ENCODE results near the gene A2M. TPM values are rescaled to one million over a fixed set of nuclear protein-coding genes. Genes with fewer than 3 reads are reported as not detected.

The A2M gene
- total RNA-seq, 2 experiments from 2014 or later, result 0.16 TPM; not detected in 1

DNA sequence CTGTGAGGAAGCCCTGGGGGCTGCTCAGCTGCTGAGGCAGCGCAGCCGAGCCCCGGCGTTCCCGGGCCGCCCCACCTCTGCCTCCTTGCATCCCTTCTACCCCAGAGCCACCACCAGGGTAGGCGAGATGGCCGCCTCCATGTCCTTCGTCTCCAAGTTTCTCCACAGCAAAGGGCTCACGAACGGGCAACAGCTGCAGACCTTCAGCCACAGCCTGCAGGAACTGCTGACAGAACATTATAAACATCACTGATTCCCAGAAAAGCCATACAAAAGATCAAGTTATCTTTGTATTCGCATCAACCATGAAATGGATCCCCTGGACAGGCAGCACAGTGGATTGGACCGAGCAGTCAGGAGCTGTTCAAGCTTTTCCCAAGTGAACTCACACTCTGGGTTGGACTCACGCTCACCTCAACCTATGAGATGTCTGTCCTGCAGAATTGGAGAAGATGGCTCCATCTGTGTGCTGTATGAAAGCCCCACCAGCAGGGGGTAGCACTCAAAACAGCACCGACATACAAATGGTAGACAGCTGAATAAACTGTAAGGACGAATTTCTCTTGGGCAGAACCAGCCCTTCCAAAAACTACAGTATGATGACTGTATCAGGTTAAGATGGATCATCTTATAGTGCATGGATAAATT, 19.4 kb upstream of the A2M start:
- H3K9me3 Mint-ChIP-seq (ENCODE audit: low read depth), result no peaks in the 10 kb centered on the region
- no peaks in the 10 kb centered on the region for H3K36me3 Mint-ChIP-seq (ENCODE audit: low read depth)
- H3K27me3 Mint-ChIP-seq, result no peaks in the 10 kb centered on the region
- intact Hi-C loops (cut with DNase I, micrococcal nuclease), result no loop called here
- DNase-seq, result peak; percentile 41
- no peak for ATAC-seq
- CTCF ChIA-PET, result interaction anchor here (0.8 to 1.1 kb wide), 3 partner anchors 103 to 591 kb away, joined by 3 read pairs; no protein-coding TSS in a partner anchor
- no peak overlapping the region for H3K4me3 Mint-ChIP-seq
- H3K27ac Mint-ChIP-seq, result no peak overlapping the region
- POLR2A ChIA-PET, result no interaction called here
- no peaks in the 10 kb centered on the region for H3K4me1 Mint-ChIP-seq

DNA sequence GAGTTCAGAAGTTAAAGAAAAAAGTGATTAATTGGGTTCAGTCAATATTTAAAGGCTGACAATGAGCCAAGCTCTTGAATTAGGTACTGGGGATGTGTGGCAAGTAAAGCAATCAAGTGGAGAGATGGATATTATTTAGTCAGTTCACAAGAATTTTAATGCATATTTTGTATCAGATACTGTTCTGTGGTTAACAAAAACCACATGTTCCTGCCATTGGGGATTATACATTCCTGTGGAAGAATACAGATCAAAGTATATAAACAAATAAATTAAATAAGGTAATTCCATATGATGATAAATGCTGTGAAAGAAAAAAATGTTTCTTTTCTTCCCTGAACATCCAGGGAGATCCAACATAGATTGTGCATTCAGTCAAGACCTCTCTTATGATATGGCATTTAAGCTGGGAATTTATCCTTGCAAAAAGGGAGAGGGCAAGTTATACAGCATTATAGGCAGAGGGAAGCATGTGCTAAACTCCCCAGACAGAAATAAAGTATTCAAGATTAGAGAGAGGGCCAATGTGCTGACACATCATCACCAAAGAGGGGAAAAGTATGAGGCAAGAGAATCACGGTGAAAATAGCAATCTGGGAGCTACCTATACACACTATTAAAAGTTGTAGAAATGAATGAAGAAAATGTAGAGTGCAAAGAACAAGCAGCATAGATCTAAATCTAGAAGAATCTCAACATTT, 17.6 kb upstream of the A2M start:
- DNase-seq, result no peak
- POLR2A ChIA-PET, result no interaction called here
- H3K27ac Mint-ChIP-seq, result no peak overlapping the region
- intact Hi-C loops (cut with DNase I, micrococcal nuclease), result no loop called here
- CTCF ChIA-PET, result no interaction called here
- no peak for ATAC-seq
- H3K9me3 Mint-ChIP-seq (ENCODE audit: low read depth), result peaks cover 2% of the 10 kb centered on the region
- peaks cover 5% of the 10 kb centered on the region for H3K36me3 Mint-ChIP-seq (ENCODE audit: low read depth)
- H3K4me3 Mint-ChIP-seq, result no peak overlapping the region
- no peaks in the 10 kb centered on the region for H3K4me1 Mint-ChIP-seq
- no peaks in the 10 kb centered on the region for H3K27me3 Mint-ChIP-seq

DNA sequence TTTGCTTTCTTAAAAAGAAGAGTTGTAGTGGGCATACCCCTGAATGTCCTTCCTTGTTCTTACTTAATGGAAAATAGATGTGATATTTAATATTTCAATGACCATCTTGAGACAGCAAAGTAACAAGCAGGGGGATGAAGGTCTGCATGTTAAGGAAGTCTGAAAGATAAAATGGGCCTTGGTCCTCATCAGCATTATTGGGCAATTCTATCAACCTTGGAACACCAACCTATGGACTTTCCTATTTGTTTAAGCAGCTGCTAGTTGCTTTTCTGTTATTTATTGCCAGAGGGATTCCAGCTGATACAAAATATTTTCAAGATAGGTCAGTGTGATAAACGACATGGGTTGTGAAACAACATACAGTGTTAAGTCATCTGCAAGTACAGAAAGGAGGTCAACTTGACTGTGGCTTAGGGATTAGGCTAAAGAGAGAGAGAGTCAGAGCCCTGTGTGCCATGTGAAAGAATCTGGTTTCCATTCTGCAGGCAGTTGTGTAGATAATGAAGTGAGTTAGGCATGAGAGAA, 16.4 kb upstream of the A2M start:
- ATAC-seq (no peak), DNase-seq (no peak)
- no peaks in the 10 kb centered on the region for H3K4me1 Mint-ChIP-seq
- H3K4me3 Mint-ChIP-seq, result no peak overlapping the region
- CTCF ChIA-PET, result no interaction called here
- H3K27me3 Mint-ChIP-seq, result no peaks in the 10 kb centered on the region
- H3K27ac Mint-ChIP-seq, result no peak overlapping the region
- H3K36me3 Mint-ChIP-seq (ENCODE audit: low read depth), result peaks cover 5% of the 10 kb centered on the region
- intact Hi-C loops (cut with DNase I, micrococcal nuclease), result no loop called here
- POLR2A ChIA-PET, result no interaction called here
- peaks cover 2% of the 10 kb centered on the region for H3K9me3 Mint-ChIP-seq (ENCODE audit: low read depth)

DNA sequence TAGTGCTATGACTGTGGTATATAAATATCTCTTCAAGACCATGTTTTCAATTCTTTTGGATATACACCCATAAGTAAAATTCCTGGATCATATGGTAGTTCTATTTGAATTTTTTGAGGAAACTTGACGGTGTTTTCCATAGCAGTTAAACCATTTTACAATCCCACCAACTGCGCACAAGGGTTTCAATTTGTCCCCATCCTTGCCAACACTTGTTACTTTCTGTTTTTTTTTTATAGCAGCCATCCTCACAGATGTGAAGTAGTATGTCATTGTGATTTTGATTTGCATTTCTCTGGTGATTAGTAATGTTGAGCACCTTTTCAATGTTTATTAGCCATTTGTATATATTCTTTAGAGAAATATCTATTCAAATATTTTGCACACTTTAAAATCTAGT, 14.5 kb upstream of the A2M start:
- Mint-ChIP-seq H3K4me3 (no peak overlapping the region), H3K36me3 (ENCODE audit: low read depth) (peaks cover 5% of the 10 kb centered on the region), H3K4me1 (no peaks in the 10 kb centered on the region), H3K9me3 (ENCODE audit: low read depth) (peaks cover 2% of the 10 kb centered on the region), H3K27me3 (no peaks in the 10 kb centered on the region), H3K27ac (no peak overlapping the region)
- intact Hi-C loops (cut with DNase I, micrococcal nuclease), result no loop called here
- ATAC-seq, result no peak
- DNase-seq, result no peak
- POLR2A ChIA-PET, result no interaction called here
- CTCF ChIA-PET, result no interaction called here

DNA sequence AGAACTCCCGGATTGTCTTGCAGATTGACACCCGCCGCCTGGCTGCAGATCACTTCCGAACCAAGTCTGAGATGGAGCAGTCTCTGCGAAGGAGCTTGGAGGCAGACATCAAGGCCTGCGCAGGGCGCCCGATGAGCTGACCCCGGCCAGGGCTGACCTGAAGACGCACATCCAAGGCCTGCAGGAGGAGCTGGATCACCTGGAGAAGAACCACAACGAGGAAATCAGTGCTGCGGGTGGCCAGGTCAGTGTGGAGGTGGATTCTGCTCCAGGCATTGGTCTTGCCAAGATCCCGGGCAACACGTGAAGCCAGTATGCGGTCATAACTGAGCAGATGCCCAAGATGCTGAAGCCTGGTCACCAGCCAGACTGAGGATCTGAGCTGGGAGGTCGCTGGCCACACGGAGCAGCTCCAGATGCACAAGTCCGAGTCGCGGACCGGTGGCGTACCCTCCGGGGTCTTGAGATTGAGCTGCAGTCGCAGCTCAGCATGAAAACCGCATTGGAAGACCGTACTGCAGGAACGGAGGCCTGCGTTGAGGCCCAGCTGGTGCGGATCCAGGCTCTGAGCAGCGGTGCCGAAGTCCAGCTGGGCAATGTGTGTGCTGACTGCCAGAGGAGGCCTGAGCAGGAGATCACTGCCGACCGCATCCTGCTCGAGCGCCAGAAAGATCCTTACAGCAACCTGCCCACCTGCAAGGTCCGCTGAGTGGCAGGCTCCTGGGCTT, 12.4 kb upstream of the A2M start:
- POLR2A ChIA-PET, result no interaction called here
- ATAC-seq (no peak), DNase-seq (no peak)
- no peaks in the 10 kb centered on the region for H3K27me3 Mint-ChIP-seq
- intact Hi-C loops (cut with DNase I, micrococcal nuclease), result no loop called here
- peaks cover 2% of the 10 kb centered on the region for H3K9me3 Mint-ChIP-seq (ENCODE audit: low read depth)
- no peak overlapping the region for H3K4me3 Mint-ChIP-seq
- peaks cover 5% of the 10 kb centered on the region for H3K36me3 Mint-ChIP-seq (ENCODE audit: low read depth)
- no peaks in the 10 kb centered on the region for H3K4me1 Mint-ChIP-seq
- CTCF ChIA-PET, result interaction anchor here (0.8 to 1.6 kb wide), 2 partner anchors 11 to 15 kb away, joined by 3 to 4 read pairs; no protein-coding TSS in a partner anchor
- H3K27ac Mint-ChIP-seq, result no peak overlapping the region

DNA sequence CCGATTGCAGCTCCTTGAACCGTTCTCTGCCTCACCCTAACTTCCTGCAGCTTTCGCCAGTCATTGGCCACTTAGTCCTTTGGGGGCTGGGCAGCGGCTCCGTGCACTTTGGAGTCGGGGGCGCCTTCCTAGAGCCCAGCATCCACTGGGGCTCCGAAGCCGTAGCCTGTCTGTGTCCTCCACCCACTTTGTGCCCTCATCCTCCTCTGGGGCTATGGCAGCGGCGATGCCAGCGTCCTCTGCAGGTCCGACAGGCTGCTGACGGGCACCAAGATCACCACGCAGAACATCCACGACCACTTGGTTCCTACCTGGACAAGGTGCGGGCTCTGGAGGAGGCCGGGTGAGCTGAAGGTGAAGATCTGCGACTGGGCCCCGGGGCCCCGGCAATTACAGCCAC, 11.8 kb upstream of the A2M start:
- Mint-ChIP-seq H3K27ac (no peak overlapping the region), H3K9me3 (ENCODE audit: low read depth) (peaks cover 2% of the 10 kb centered on the region), H3K27me3 (no peaks in the 10 kb centered on the region), H3K36me3 (ENCODE audit: low read depth) (peaks cover 5% of the 10 kb centered on the region), H3K4me3 (no peak overlapping the region), H3K4me1 (no peaks in the 10 kb centered on the region)
- POLR2A ChIA-PET, result no interaction called here
- no peak for DNase-seq
- CTCF ChIA-PET, result interaction anchor here (0.7 to 1.6 kb wide), 3 partner anchors 10 to 74 kb away, joined by 3 to 4 read pairs (median 3); no protein-coding TSS in a partner anchor
- intact Hi-C loops (cut with DNase I, micrococcal nuclease), result no loop called here
- ATAC-seq, result no peak

DNA sequence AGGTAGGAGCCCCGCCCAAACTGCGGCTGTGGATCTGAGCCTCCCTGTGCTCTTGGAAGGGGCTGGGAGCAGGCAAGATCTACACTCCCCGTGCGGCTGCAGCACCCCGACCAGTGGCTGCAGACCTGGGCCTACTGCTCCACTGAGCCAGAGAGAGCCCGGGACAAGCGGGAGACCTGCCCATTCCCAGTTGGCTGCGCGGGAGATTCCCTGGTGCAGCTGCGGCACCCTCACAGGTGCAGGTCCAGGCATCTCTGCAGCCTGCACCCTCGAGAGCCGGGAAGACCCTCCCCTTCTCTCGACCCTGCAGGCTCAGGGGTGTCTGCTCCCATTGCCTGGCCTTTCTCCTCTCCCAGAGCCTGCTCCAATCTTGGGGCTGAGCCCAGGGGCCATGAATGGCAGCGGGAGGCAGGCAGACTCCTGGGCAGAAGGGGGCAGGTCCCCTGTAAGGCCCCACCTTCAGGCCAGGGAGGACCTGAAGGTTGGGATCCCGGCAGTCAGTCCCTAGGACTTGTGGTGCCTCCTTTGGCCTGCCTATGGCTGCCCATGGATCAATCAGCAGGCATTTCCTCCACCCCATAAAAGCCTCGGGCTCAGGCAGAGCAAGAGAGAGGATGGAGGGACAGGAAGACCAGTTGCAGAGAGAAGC, 8.8 kb upstream of the A2M start:
- POLR2A ChIA-PET, result no interaction called here
- no peak overlapping the region for H3K4me3 Mint-ChIP-seq

DNA sequence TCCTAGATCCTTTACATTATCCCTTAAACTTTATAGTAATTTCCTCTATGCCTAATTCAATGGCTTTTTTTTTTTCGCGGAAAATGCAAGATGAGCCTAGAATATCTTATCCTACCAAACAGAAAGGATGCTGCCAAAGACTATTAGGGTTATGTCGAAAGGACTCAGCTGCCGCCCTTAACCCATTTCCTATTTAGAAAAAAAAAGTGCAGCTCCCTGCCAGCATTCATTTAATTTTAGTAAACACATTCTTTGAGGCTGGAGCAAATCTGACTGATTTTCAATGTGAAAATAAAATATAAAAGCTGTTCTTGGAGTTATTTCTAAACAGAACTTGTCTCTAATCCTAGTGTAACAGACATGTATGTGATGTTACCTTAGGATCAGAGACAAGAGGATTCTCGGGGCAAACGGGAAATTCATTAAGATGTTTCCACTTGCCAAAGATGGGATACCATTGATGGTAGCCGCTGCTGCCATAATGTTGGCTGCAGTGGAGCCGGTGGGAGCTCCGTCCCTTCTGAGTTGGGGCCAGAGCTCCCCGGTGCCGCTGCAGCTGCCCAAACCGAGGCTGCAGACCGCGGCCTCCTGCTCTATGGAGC, 8.2 kb upstream of the A2M start:
- H3K36me3 Mint-ChIP-seq (ENCODE audit: low read depth), result peaks cover 2% of the 10 kb centered on the region
- ATAC-seq, result no peak
- peaks cover 1% of the 10 kb centered on the region for H3K9me3 Mint-ChIP-seq (ENCODE audit: low read depth)
- no peak overlapping the region for H3K27ac Mint-ChIP-seq
- POLR2A ChIA-PET, result no interaction called here
- no peaks in the 10 kb centered on the region for H3K4me1 Mint-ChIP-seq
- DNase-seq, result no peak
- H3K4me3 Mint-ChIP-seq, result no peak overlapping the region
- CTCF ChIA-PET, result interaction anchor here (0.7 kb wide), 1 partner anchor 207 kb away, joined by 3 read pairs; no protein-coding TSS in a partner anchor
- no peaks in the 10 kb centered on the region for H3K27me3 Mint-ChIP-seq
- intact Hi-C loops (cut with DNase I, micrococcal nuclease), result no loop called here

More for the DNA sequence above, 8.8 kb upstream of the A2M start:
- intact Hi-C loops (cut with DNase I, micrococcal nuclease), result no loop called here
- CTCF ChIA-PET, result no interaction called here
- ATAC-seq (no peak), DNase-seq (no peak)
- Mint-ChIP-seq H3K27ac (no peak overlapping the region), H3K36me3 (ENCODE audit: low read depth) (peaks cover 3% of the 10 kb centered on the region), H3K4me1 (no peaks in the 10 kb centered on the region), H3K9me3 (ENCODE audit: low read depth) (peaks cover 2% of the 10 kb centered on the region), H3K27me3 (no peaks in the 10 kb centered on the region)

DNA sequence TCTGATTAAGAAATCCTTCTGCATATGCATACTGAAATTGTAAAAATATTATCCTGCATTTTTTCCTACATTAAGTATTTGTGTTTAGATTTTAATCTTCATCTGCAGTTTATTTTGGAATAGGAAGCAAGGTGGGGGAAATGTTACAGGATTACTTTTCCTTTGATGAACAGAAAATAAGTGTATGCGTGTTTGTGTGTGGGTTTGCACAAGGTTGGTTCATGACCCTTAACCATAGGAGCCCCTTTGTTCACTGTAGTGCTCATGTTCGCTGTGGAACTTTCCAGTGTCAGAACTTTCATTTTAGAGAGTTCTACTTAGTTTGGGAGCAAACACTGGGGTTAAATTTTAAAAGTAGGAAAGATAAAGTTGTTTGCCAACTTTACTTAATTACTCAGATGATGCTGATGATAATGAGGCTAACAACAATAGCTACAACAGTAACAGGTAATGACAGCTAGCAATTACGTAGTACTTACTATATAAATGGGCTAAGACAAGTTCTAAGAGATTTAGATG, 6.4 kb upstream of the A2M start:
- Mint-ChIP-seq H3K27ac (no peak overlapping the region), H3K4me3 (no peak overlapping the region), H3K36me3 (ENCODE audit: low read depth) (no peaks in the 10 kb centered on the region), H3K27me3 (no peaks in the 10 kb centered on the region), H3K9me3 (ENCODE audit: low read depth) (no peaks in the 10 kb centered on the region), H3K4me1 (peaks cover 3% of the 10 kb centered on the region)
- intact Hi-C loops (cut with DNase I, micrococcal nuclease), result no loop called here
- ATAC-seq (no peak), DNase-seq (no peak)
- ChIA-PET CTCF (interaction anchor here (1.0 kb wide), 1 partner anchor 58 kb away, joined by 3 read pairs; no protein-coding TSS in a partner anchor), POLR2A (no interaction called here)

DNA sequence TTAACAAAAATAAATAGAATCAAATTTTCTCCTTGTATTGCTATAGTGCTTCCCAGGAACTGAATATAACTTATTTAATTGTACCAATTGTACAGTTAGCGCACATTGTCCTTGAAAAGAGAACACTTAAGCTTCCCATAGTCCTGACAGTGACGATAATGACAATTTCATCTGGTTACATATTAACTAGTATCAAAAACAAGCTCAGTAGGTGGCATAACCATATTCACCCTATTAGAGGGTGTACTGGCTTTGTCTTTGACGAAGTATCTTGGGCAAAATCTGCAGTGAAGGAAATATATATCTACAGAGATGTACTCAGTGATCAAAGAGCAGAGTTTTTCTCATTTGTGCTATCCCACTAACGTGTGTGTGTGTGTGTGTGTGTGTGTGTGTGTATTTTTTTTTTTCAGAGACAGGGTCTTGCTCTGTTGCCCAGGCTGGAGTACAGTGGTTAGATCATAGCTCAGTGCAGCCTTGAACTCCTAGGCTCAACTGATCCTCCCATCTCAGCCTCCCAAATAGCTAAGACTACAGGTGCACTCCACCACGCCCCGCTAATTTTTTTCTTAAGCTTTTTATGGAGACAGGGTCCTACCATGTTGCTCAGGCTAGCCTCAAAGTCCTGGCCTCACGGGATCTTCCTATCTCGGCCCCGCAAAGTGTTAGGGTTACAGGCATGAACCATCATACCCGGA, 4.9 kb upstream of the A2M start:
- Mint-ChIP-seq H3K27me3 (no peaks in the 10 kb centered on the region), H3K4me3 (no peak overlapping the region), H3K27ac (no peak overlapping the region), H3K9me3 (ENCODE audit: low read depth) (no peaks in the 10 kb centered on the region), H3K36me3 (ENCODE audit: low read depth) (no peaks in the 10 kb centered on the region), H3K4me1 (peaks cover 13% of the 10 kb centered on the region)
- CTCF ChIA-PET, result no interaction called here
- intact Hi-C loops (cut with DNase I, micrococcal nuclease), result no loop called here
- DNase-seq (no peak), ATAC-seq (no peak)
- POLR2A ChIA-PET, result no interaction called here

All from activated CD4-positive, alpha-beta T cell treated with anti-CD3 and anti-CD28 coated beads for 36 hours (primary cell).